HG02981 (cell line): Measurements from ENCODE around the gene DTX3.
A peak's percentile ranks its signal among the peaks of the same experiment; 100 is the strongest.
"Not testable (repeated sequence)": the region's sequence is repeated elsewhere in the genome, so short reads cannot be mapped to it uniquely, and the experiment has no call there.

Experiments
- ATAC-seq: cut with Tn5 transposase; IDR thresholded peaks from one replicate; pipeline ENCODE4 v1.9.1; 2021; ENCODE audit warnings: mild to moderate bottlenecking, moderate library complexity; ENCODE audit not compliant: unreplicated experiment

Gene DTX3

DNA sequence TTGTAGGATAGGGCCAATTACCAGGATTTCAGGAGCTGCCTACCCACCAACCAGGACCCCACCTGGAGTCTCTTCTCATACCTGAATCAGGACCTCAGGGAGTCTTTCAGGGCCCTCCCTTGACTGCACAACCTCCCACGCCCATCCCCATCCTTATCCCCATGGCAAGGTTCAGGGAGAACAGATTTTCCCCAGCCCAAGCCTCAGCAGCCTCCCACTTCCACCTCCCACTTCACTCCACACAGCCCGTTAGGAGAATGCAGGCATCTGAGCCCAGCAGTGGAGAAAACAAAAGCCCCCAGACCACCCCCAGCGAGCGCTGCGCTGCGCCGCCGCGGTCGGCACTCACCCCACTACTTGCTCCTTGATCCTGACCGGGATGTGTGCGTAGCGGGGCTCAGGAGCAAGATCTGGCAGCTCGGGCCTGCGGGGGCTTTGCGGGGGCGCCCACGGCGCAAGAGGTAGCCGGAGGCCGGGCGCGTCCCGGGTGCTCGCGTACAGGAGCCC lies 27.0 kb downstream of the DTX3 start:
- no peak for ATAC-seq

GRCh38 chr12:57632073-57632957 lies 27.7 kb downstream of the DTX3 start:
- ATAC-seq = no peak

GRCh38 chr12:57632958-57633840 lies 28.6 kb downstream of the DTX3 start, which contains the start of gene B4GALNT1:
Gene B4GALNT1 (minus strand): TSS chr12:57633201. CDS start chr12:57632132, 1,069 bp downstream.
- ATAC-seq = peak; percentile 72

- ATAC-seq = not testable (repeated sequence)
Measured at GRCh38 chr12:57636731-57637130, 32.1 kb downstream of the DTX3 start.

DNA sequence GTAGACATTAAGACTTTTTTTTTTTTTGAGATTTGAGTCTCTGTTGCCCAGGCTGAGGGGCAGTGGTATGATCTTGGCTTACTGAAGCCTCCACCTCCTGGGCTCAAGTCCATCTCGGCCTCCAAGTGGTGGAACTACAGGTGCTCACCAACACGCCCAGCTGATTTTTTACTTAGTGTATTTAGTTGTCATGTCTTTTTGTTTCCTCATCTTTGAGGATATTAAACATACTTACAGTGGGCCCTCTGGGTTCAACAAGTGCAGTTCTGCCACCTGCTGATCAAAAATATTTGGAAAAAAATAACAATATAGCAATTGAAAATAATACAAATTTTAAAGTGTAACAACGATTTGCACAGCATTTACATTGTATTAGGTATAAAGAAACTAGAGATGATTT lies 32.7 kb downstream of the DTX3 start:
- no peak for ATAC-seq

GRCh38 chr12:57638096-57638495 lies 33.5 kb downstream of the DTX3 start:
- ATAC-seq = no peak

DNA sequence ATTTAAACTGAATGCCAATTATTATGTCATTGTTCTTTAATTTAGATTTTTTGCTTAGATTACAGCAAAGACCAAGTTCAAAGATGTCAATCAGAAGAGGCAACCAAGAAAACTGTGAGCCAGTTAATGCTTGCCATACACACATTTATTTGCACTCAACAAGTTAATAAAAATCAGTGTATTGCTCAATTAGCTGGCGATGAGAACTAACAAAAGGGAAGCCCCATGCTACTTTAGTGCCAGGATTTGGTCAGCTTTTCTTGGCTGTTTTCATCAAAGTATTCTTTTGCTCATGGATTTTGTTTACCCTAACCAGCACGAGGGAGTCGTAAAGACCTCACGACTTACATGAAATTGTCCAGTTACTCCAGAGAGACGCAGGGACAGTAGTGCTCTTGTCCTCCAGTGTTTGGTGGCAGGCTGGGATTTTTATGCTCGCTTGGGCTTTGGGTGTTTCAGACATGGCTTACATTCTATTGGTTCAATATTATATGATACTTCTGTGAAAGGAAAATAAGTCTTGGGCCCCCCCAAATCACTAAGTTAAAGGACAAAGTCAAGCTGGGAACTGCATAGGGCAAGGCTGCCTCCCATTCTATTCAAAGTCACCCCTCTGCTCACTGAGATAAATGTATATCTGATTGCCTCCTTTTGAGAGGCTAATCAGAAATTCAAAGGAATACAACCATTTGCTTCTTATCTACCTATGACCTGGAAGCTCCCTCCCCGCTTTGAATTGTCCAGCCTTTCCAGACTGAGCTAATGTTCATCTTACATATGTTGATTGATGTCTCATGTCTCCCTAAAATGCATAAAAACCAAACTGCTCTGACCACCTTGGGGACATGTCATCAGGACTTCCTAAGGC lies 35.8 kb downstream of the DTX3 start:
- no peak for ATAC-seq

GRCh38 chr12:57641699-57642442 lies 37.2 kb downstream of the DTX3 start:
- no peak for ATAC-seq

DNA sequence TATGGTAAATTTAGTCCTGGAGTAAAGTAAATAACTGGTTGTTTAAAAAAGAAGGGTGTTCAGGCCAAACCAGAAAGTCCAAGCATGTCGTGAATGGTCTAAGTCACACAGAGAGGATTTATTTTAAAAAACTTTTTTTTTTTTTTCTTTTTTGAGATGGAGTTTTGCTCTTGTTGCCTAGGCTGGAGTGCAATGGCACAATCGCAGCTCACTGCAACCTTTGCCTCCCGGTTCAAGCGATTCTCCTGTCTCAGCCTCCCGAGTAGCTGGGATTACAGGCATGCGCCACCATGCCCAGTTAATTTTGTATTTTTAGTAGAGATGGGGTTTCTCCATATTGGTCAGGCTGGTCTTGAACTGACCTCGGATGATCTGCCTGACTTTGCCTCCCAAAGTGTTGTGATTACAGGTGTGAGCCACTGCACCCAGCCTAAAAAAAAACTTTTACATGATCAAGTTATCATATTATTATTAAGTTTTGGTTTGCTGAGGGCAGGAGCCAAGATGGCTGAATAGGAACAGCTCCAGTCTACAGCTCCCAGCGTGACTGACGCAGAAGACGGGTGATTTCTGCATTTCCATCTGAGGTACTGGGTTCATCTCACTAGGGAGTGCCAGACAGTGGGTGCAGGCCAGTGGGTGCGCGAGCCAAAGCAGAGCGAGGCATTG lies 41.5 kb downstream of the DTX3 start:
- not testable (repeated sequence) for ATAC-seq

GRCh38 chr12:57646659-57647049 lies 42.0 kb downstream of the DTX3 start:
- ATAC-seq = not testable (repeated sequence)

- no peak for ATAC-seq
Measured at GRCh38 chr12:57654042-57654441, 49.4 kb downstream of the DTX3 start.

- ATAC-seq = no peak
Measured at GRCh38 chr12:57655541-57656240, 51.1 kb downstream of the DTX3 start.

- not testable (repeated sequence) for ATAC-seq
Measured at GRCh38 chr12:57656408-57656807, 51.8 kb downstream of the DTX3 start.

DNA sequence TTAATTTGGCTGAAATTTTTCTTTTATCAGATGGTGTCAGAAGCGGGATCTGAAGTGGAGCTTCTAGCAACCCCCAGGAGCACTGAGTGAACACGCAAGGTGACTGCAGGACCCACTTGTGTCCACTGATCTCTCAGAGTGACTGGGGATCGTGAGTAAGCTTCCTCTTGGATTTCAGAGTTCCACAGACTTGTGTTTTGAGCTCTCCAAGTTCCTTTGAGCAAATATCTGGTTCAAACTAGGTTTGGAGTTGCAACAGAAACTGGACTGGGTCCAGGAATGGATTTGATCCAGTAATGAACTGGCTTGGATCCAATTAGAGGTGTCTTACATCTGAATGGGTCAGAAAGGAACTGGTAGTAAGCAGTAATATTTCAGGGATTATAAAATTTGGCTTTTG lies 53.1 kb downstream of the DTX3 start:
- no peak for ATAC-seq

GRCh38 chr12:57658890-57659289 lies 54.3 kb downstream of the DTX3 start:
- no peak for ATAC-seq
